ENCODE results near the gene DIAPH1. TPM values are rescaled to one million over a fixed set of nuclear protein-coding genes. Genes with fewer than 3 reads are reported as not detected.
A peak's percentile ranks its signal among the peaks of the same experiment; 100 is the strongest.

DIAPH1 gene
- total RNA-seq, 1 donor from 2014 or later: 63.5 TPM

DNA sequence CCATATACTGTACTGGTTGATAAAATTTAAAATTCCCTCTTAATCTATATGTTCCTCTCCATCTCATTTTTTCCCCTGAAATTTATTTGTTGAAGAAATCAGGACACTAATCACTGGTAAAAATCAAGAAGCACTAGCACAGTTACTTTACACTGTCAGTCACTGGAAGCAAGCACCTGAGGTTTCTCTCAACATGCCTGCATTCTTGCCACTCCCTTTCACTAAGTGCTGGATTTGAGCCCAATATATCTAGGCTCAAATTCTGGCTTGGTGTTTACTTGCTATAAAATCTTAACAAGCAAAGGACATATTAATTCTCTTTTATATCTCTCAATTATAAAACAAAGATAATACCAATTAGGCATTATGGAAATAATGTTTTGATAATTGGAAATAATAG is 58.6 kb downstream of the DIAPH1 start:
- Mint-ChIP-seq H3K4me1 (ENCODE audit: low read depth) (peaks cover 16% of the 10 kb centered on the region), H3K27me3 (no peaks in the 10 kb centered on the region), H3K9me3 (ENCODE audit: low read depth) (peaks cover 4% of the 10 kb centered on the region), H3K4me3 (ENCODE audit: low read depth) (no peak overlapping the region), H3K27ac (peak overlapping the region; percentile 100), H3K36me3 (ENCODE audit: insufficient read depth) (peaks cover 37% of the 10 kb centered on the region)
- TF ChIP-seq, protein P1, sequence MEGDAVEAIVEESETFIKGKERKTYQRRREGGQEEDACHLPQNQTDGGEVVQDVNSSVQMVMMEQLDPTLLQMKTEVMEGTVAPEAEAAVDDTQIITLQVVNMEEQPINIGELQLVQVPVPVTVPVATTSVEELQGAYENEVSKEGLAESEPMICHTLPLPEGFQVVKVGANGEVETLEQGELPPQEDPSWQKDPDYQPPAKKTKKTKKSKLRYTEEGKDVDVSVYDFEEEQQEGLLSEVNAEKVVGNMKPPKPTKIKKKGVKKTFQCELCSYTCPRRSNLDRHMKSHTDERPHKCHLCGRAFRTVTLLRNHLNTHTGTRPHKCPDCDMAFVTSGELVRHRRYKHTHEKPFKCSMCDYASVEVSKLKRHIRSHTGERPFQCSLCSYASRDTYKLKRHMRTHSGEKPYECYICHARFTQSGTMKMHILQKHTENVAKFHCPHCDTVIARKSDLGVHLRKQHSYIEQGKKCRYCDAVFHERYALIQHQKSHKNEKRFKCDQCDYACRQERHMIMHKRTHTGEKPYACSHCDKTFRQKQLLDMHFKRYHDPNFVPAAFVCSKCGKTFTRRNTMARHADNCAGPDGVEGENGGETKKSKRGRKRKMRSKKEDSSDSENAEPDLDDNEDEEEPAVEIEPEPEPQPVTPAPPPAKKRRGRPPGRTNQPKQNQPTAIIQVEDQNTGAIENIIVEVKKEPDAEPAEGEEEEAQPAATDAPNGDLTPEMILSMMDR (IDR thresholded peaks at IDR 0.05; ENCODE audit: unreplicated experiment): no peak
- DNase-seq (ENCODE audit: low spot score, unreplicated experiment): no peak

DNA sequence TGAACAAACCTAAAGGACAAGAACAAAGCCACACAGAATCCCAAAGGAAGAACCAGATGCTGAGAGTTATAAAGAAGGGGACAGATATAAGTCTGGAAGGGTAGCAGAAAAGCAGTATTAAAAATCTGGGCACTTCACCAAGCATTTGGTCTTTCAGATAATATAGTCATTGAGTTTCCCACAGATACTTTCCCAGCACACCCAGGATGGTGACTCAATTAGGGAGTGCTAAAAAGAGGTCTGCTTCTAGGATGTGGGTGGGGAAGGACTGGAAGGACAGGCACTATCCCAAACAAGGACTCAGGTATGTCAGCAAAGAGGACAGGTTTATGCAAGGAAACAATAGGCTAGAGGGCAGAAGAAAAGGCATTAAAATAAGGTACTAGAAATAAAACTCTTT is 59.3 kb downstream of the DIAPH1 start:
- H3K9me3 Mint-ChIP-seq (ENCODE audit: low read depth): peaks cover 4% of the 10 kb centered on the region
- TF ChIP-seq, protein P1 (IDR thresholded peaks at IDR 0.05; ENCODE audit: unreplicated experiment): no peak
- peak overlapping the region; percentile 100 for H3K27ac Mint-ChIP-seq
- peaks cover 37% of the 10 kb centered on the region for H3K36me3 Mint-ChIP-seq (ENCODE audit: insufficient read depth)
- H3K27me3 Mint-ChIP-seq: no peaks in the 10 kb centered on the region
- no peak overlapping the region for H3K4me3 Mint-ChIP-seq (ENCODE audit: low read depth)
- no peak for DNase-seq (ENCODE audit: low spot score, unreplicated experiment)
- H3K4me1 Mint-ChIP-seq (ENCODE audit: low read depth): peaks cover 13% of the 10 kb centered on the region

DNA sequence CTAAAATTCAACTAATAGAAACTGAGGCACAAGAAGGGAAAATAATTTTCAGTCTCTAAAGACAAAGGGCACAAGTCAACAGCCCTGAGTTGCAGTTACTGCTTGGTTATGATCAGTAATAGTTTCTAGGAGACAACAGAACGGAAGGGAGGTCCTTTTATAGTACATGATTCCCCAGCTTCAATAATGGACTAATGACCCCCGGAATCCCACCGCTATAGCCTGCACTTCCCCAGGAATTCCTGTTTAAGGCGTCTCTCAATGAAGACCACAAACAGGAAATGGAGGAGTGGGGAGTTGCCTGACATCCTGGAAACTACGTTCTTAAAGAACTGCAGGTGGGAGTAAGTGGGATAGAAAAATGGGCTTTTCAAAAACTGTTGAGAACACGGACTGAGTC is 60.6 kb downstream of the DIAPH1 start:
- peaks cover 10% of the 10 kb centered on the region for H3K4me1 Mint-ChIP-seq (ENCODE audit: low read depth)
- peak overlapping the region; percentile 65 for H3K4me3 Mint-ChIP-seq (ENCODE audit: low read depth)
- no peaks in the 10 kb centered on the region for H3K9me3 Mint-ChIP-seq (ENCODE audit: low read depth)
- peak overlapping the region; percentile 97 for H3K27ac Mint-ChIP-seq
- peaks cover 28% of the 10 kb centered on the region for H3K36me3 Mint-ChIP-seq (ENCODE audit: insufficient read depth)
- TF ChIP-seq, protein P1 (IDR thresholded peaks at IDR 0.05; ENCODE audit: unreplicated experiment): no peak
- DNase-seq (ENCODE audit: low spot score, unreplicated experiment): no peak
- no peaks in the 10 kb centered on the region for H3K27me3 Mint-ChIP-seq

DNA sequence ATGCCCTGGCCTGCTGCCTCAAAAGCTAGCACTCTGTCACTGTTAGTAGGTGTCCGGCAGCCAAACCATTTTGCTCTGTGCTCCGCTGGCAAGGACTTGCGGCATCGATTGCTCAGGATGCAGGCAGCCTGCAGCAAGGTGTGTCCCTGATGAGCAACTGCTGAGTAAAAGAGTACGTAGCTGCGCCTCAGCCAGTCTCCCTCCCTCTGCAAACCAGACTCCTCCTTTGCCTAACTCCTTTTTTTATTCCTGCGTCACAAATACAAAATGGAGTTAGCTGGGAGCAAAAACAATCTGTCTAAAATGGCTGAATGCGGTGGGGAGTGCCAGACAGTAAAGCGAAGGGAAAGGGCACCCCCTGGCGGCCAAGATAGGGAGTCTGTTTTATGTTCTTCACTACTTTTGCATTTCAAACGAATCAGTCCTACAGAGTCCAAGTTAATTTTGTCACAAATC is 61.1 kb downstream of the DIAPH1 start:
- H3K4me1 Mint-ChIP-seq (ENCODE audit: low read depth): peaks cover 10% of the 10 kb centered on the region
- DNase-seq (ENCODE audit: low spot score, unreplicated experiment): peak; percentile 55
- H3K4me3 Mint-ChIP-seq (ENCODE audit: low read depth): peak overlapping the region; percentile 65
- TF ChIP-seq, protein P1 (IDR thresholded peaks at IDR 0.05; ENCODE audit: unreplicated experiment): peak; percentile 90
- H3K27me3 Mint-ChIP-seq: no peaks in the 10 kb centered on the region
- no peaks in the 10 kb centered on the region for H3K9me3 Mint-ChIP-seq (ENCODE audit: low read depth)
- peak overlapping the region; percentile 97 for H3K27ac Mint-ChIP-seq
- peaks cover 24% of the 10 kb centered on the region for H3K36me3 Mint-ChIP-seq (ENCODE audit: insufficient read depth)

DNA sequence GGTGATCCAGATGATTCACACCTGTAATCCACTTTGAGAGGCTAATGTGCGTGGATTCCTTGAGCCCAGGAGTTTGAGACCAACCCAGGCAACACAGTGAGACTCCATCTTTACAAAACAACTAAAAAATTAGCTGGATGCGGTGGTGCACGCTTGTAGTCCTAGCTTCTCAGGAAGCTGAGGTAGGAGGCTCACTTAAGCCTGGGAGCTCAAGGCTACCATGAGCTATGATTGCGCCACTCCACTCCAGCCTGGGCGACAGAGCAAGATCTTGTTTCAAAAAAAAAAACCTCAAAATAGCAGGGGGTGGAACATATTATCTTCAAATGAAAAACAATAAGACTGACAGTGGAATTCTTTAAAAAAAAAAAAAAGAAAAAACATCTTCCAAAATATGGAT is 70.9 kb downstream of the DIAPH1 start:
- Mint-ChIP-seq H3K4me1 (ENCODE audit: low read depth) (no peaks in the 10 kb centered on the region), H3K36me3 (ENCODE audit: insufficient read depth) (peaks cover 50% of the 10 kb centered on the region), H3K4me3 (ENCODE audit: low read depth) (no peak overlapping the region), H3K27ac (no peak overlapping the region), H3K9me3 (ENCODE audit: low read depth) (peaks cover 32% of the 10 kb centered on the region), H3K27me3 (no peaks in the 10 kb centered on the region)
- TF ChIP-seq, protein P1 (IDR thresholded peaks at IDR 0.05; ENCODE audit: unreplicated experiment): no peak
- no peak for DNase-seq (ENCODE audit: low spot score, unreplicated experiment)
